SK-N-SH (cell line): ENCODE results near the gene ZNF513.
A peak's percentile ranks its signal among the peaks of the same experiment; 100 is the strongest.

Experiments
- CHD2 ChIP-seq: fragments of 150-350 bp; IDR thresholded peaks from 2 replicates; pipeline ENCODE4 v1.6.1; 2018; ENCODE audit warnings: low read length; ENCODE audit not compliant: partially characterized antibody
- CTCF ChIP-seq: fragments of 200-600 bp; sonication (generic); IDR thresholded peaks from 2 replicates; pipeline ENCODE4 v1.6.1; 2017; ENCODE audit warnings: antibody characterized with exemption, mild to moderate bottlenecking, moderate library complexity
- EP300 ChIP-seq, 2 experiments: IDR thresholded peaks; 2 replicates each; pipeline versions ENCODE4 v1.4.0 to v1.6.1; 2012; ENCODE audit warnings: borderline replicate concordance in 1 of 2, low read depth in 1 of 2, low read length in 1 of 2
- EZH2phosphoT487 ChIP-seq: fragments of 200-600 bp; sonication (generic); IDR thresholded peaks from 2 replicates; pipeline ENCODE4 v1.6.1; 2017; ENCODE audit warnings: low read depth, mixed run types, mild to moderate bottlenecking, antibody characterized with exemption, moderate library complexity, borderline replicate concordance
- GABPA ChIP-seq: IDR thresholded peaks from 2 replicates; pipeline ENCODE4 v1.4.0; 2012; ENCODE audit warnings: low read depth, mild to moderate bottlenecking
- JUND ChIP-seq: IDR thresholded peaks from 2 replicates; pipeline ENCODE4 v1.4.0; 2012
- MAX ChIP-seq: IDR thresholded peaks from 2 replicates; pipeline ENCODE4 v1.4.0; 2012; ENCODE audit warnings: low read depth
- MEF2A ChIP-seq: IDR thresholded peaks from 2 replicates; pipeline ENCODE4 v1.4.0; 2012; ENCODE audit warnings: low read depth, borderline replicate concordance
- POLR2AphosphoS5 ChIP-seq: IDR thresholded peaks from 2 replicates; pipeline ENCODE4 v1.6.1; 2012; ENCODE audit warnings: low read depth, low read length
- TAF1 ChIP-seq: IDR thresholded peaks from 2 replicates; pipeline ENCODE4 v1.6.1; 2012; ENCODE audit warnings: low read depth, mild to moderate bottlenecking, low read length, moderate library complexity, borderline replicate concordance
- TEAD4 ChIP-seq: IDR thresholded peaks from 2 replicates; pipeline ENCODE4 v1.4.0; 2012; ENCODE audit warnings: mild to moderate bottlenecking, borderline replicate concordance; ENCODE audit not compliant: insufficient read depth

GRCh38 chr2:27356056-27356381 is 24.5 kb downstream of the ZNF513 start:
- TF ChIP-seq POLR2AphosphoS5: no peak
- no peak for TF ChIP-seq CTCF
- TF ChIP-seq JUND: no peak
- peak; percentile 35; the same call in 1 of the 2 replicates for TF ChIP-seq MAX
- TF ChIP-seq TEAD4: no peak
- no peak for TF ChIP-seq EP300 (IDR thresholded peaks at IDR 0.05; ENCODE audit: borderline replicate concordance in 1 of 2, low read depth in 1 of 2, low read length in 1 of 2)
- TF ChIP-seq GABPA: no peak
- TF ChIP-seq EZH2phosphoT487: no peak
- no peak for TF ChIP-seq CHD2
- TF ChIP-seq TAF1: 0 out of 2 replicates have a peak, but pooled peaks have one; percentile 28
- TF ChIP-seq MEF2A: no peak
